ENCODE measurements around the gene LRRC42.

DNA sequence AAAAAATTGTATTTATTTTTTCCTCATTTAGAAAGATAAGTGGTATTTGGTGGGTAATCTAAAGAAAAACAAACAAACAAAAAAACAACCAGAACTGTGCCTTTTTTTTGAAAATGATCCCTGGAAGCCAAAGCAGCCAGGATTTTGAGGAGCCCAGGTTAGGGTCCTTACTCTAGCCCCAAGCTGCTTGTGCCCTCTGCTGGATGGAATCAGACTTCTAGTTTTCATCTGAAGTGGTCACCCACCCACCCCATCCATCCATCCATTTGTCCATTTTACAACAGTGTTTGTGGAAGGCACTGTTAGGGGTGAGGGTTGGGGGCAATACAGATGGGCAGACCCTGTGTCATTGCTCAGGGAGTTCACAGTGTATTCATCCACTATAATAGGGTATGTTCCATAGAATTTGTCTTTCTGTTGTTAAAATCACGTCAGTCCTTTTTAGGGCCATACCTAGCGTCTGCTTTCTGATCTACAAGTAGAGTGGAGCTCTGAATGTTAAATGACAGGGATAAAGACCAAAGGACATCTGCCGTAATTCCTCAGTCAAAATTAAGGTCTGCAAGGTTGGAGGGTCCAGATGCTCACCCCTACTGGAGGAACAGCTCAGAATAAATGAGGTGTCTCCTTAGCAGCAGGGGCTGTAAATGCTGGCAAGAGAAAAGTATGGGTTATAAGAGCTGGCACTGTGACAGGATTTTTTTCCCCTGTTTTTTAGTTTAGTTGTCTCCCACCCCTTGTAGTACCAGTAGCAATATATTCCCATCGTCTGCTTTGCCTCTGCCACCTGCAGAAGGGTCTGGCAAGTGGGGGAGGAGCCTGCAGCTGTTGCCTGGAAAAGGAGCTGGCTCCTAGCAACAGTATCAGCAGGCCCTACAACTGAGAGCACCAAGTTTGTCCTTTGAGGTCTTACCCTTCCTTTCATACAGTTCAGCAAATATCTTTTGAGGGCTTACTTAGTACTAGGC lies 3.2 kb downstream of the LRRC42 start:
- TF ChIP-seq, protein P1, sequence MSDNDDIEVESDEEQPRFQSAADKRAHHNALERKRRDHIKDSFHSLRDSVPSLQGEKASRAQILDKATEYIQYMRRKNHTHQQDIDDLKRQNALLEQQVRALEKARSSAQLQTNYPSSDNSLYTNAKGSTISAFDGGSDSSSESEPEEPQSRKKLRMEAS (IDR thresholded peaks at IDR 0.05), result no peak
- TF ChIP-seq, protein P2, sequence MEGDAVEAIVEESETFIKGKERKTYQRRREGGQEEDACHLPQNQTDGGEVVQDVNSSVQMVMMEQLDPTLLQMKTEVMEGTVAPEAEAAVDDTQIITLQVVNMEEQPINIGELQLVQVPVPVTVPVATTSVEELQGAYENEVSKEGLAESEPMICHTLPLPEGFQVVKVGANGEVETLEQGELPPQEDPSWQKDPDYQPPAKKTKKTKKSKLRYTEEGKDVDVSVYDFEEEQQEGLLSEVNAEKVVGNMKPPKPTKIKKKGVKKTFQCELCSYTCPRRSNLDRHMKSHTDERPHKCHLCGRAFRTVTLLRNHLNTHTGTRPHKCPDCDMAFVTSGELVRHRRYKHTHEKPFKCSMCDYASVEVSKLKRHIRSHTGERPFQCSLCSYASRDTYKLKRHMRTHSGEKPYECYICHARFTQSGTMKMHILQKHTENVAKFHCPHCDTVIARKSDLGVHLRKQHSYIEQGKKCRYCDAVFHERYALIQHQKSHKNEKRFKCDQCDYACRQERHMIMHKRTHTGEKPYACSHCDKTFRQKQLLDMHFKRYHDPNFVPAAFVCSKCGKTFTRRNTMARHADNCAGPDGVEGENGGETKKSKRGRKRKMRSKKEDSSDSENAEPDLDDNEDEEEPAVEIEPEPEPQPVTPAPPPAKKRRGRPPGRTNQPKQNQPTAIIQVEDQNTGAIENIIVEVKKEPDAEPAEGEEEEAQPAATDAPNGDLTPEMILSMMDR (IDR thresholded peaks at IDR 0.05; ENCODE audit: low read depth, low read length, missing input control), result peak; percentile 40
- no peak for TF ChIP-seq TAF1 (conservative IDR thresholded peaks at IDR 0.05)
- TF ChIP-seq, protein P3, sequence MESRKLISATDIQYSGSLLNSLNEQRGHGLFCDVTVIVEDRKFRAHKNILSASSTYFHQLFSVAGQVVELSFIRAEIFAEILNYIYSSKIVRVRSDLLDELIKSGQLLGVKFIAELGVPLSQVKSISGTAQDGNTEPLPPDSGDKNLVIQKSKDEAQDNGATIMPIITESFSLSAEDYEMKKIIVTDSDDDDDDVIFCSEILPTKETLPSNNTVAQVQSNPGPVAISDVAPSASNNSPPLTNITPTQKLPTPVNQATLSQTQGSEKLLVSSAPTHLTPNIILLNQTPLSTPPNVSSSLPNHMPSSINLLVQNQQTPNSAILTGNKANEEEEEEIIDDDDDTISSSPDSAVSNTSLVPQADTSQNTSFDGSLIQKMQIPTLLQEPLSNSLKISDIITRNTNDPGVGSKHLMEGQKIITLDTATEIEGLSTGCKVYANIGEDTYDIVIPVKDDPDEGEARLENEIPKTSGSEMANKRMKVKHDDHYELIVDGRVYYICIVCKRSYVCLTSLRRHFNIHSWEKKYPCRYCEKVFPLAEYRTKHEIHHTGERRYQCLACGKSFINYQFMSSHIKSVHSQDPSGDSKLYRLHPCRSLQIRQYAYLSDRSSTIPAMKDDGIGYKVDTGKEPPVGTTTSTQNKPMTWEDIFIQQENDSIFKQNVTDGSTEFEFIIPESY (IDR thresholded peaks at IDR 0.05), result no peak
- peak; percentile 83 to 90 for TF ChIP-seq RAD21 (IDR thresholded peaks at IDR 0.05)
- no peak for TF ChIP-seq YY1 (IDR thresholded peaks at IDR 0.05)
- no peak for TF ChIP-seq SP1 (IDR thresholded peaks at IDR 0.05)
- no peak for TF ChIP-seq GABPA (IDR thresholded peaks at IDR 0.05 in 1 of 2, conservative IDR thresholded peaks at IDR 0.05 in 1 of 2)
- no peak for TF ChIP-seq JUND (IDR thresholded peaks at IDR 0.05)
- no peak for TF ChIP-seq HNF4G (IDR thresholded peaks at IDR 0.05)
- TF ChIP-seq, protein P4, sequence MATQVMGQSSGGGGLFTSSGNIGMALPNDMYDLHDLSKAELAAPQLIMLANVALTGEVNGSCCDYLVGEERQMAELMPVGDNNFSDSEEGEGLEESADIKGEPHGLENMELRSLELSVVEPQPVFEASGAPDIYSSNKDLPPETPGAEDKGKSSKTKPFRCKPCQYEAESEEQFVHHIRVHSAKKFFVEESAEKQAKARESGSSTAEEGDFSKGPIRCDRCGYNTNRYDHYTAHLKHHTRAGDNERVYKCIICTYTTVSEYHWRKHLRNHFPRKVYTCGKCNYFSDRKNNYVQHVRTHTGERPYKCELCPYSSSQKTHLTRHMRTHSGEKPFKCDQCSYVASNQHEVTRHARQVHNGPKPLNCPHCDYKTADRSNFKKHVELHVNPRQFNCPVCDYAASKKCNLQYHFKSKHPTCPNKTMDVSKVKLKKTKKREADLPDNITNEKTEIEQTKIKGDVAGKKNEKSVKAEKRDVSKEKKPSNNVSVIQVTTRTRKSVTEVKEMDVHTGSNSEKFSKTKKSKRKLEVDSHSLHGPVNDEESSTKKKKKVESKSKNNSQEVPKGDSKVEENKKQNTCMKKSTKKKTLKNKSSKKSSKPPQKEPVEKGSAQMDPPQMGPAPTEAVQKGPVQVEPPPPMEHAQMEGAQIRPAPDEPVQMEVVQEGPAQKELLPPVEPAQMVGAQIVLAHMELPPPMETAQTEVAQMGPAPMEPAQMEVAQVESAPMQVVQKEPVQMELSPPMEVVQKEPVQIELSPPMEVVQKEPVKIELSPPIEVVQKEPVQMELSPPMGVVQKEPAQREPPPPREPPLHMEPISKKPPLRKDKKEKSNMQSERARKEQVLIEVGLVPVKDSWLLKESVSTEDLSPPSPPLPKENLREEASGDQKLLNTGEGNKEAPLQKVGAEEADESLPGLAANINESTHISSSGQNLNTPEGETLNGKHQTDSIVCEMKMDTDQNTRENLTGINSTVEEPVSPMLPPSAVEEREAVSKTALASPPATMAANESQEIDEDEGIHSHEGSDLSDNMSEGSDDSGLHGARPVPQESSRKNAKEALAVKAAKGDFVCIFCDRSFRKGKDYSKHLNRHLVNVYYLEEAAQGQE (IDR thresholded peaks at IDR 0.05), result no peak
- TF ChIP-seq, protein P5, sequence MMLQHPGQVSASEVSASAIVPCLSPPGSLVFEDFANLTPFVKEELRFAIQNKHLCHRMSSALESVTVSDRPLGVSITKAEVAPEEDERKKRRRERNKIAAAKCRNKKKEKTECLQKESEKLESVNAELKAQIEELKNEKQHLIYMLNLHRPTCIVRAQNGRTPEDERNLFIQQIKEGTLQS (IDR thresholded peaks at IDR 0.05), result no peak
